AG20443 (cell line): Measurements from ENCODE around the gene CRYBG2.
"Not testable (repeated sequence)": the region's sequence is repeated elsewhere in the genome, so short reads cannot be mapped to it uniquely, and the experiment has no call there.

ENCODE experiments used
- DNase-seq: peaks from one replicate; pipeline ENCODE4 v3.0.0; 2012; ENCODE audit warnings: low spot score, mixed read lengths

Gene CRYBG2

DNA sequence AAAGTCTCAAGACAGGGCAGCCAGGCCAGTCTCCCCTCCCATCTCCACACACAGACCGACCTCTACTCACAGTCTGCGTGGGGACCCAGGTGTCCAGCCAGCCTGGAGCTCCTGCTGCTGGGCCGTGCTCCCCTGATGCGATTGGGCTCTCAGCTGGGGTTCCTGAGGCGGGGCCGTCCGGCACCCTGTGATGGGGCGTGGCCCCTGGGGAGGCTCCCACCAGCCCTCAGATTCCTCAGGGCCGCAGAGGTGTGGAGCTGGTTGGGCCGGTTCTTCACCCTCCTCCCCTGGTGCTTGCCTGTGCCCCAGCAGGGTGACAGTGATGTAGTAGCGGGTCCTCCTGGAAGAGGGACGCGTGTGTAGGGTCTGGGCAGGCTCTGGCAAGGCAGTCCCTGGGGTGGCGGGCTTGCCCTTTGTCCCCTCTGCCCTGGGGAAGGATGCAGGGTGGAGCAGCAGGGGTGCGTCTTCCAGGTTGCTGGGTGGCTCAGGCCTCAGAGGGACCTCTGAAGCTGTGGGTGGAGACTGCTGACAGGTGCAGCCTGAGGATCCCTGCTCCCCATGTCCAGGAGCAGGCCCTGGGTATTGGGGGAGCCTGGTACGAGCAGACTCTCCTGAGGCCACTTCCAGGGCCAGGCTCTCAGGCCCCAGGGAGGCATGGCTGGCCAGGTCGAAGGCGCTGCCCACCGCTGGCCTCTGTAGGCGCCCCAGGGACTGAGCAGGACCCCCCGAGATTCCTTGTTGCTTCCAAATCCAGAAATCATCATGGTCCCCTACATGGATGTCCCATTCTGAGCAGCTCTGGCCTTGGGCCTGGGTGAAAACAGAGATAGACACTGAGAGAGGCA, at the start of gene CRYBG2:
Gene CRYBG2 (minus strand): TSS at position 155 of the 845 bp plus-strand sequence. CDS start 7,473 bp downstream, outside the sequence.
- DNase-seq = no peak

GRCh38 chr1:26403656-26404055, 49.7 kb upstream of the CRYBG2 start:
- DNase-seq = no peak

- DNase-seq = no peak
These were observed 48.0 kb upstream of the CRYBG2 start for GRCh38 chr1:26401891-26402290.

DNA sequence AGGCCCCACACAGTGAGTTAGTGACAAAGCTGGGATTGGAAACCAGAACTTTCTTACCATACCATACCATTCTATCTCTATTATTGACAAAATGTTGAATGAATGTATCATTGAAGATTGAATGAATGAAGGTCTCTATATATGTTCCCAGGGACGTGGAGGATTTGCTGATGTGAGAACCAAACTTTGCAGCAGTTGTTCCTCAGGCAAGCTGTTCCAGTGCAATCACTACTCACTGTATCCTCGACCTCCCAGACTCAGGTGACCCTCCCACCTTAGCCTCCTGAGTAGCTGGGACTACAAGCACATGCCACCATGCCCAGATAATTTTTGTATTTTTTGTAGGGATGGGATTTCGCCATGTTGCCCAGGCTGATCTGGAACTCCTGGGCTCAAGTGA, 45.1 kb upstream of the CRYBG2 start:
- DNase-seq = no peak

- no peak for DNase-seq
These were observed 41.8 kb upstream of the CRYBG2 start for GRCh38 chr1:26395754-26396153.

DNA sequence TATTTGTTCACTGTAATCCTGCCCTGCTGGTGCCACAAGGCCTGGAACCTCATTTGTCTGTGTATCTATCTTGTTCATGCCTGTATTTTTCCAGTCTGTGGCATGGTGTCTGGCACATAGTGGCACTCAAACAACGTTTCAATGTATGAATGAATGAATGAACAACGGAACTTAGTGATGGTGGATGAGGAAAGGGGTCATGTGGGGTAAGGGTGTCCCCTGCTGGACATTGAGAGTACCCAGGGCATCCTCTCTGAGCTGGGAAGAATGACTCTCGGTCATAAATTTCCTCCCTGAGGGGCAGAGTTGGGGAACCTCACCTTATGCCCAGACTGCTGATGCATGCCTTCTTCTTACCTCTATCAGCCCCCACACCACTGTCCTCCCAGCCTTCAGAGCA, 37.5 kb upstream of the CRYBG2 start:
- peak; percentile 79 for DNase-seq

- DNase-seq = no peak
These were observed 35.8 kb upstream of the CRYBG2 start for GRCh38 chr1:26389604-26390247.

DNA sequence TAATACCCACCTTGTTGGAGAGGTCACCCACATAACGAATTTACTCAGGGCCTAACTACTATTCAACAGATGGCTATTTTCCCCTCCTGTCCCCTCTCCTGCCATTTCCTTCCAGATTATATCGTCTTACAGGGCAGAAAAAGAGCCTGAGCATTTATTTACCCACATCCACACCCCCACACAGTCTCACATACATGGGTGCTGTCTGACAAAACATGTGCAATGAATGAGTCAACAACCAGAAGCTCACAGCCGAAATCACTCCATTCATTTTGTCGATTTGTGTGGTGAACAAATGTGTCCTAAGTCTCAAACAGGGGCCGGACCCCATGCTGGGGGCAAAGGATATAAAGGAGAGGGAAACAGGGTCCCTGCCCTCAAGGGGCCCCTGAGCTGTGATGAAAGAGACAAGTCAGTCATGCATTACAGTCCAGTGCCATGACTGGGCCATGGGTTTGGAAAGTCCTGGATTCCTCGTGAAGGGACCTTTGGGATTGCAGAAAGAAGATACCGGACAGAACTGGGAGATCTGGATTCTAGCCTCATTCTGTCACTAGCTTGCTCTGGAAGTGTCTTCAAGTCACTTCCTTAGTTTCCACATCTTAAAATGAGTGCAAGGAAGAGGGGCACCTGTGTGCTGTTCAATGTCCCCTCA, 35.0 kb upstream of the CRYBG2 start:
- DNase-seq = no peak

DNA sequence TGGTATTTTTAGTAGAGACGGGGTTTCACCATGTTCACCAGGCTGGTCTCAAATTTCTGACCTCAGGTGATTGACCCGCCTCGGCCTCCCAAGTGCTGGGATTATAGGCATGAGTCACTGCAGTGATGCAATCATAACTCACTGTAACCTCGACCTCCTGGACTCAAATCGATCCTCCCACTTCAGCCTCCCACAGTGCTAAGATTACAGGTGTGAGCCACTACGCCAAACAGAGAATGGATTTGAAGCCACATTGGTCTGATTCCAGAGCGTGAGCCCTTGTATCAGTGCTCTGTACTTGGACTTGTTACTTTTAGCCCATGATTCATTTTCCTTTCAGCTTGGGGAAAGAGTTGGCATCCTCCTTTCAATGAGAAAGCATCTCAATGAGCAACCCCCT, 33.5 kb upstream of the CRYBG2 start:
- no peak for DNase-seq

DNA sequence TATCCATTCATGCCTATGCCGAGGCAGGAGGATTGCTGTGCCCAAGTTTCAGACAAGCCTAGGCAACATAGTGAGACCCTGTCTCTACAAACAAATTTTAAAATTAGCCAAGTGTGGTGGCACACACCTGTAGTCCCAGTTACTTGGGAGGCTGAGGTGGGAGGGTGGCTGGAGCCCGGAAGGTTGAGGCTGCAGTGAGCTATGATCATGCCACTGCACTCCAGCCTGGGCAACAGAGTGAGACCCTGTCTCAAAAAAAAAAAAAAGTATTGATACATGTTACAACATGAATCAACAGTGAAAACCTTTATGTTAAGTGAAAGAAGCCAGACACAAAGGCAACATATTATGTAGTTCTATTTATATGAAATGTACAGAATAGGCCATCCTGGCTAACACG, 31.1 kb upstream of the CRYBG2 start:
- DNase-seq = not testable (repeated sequence)

DNA sequence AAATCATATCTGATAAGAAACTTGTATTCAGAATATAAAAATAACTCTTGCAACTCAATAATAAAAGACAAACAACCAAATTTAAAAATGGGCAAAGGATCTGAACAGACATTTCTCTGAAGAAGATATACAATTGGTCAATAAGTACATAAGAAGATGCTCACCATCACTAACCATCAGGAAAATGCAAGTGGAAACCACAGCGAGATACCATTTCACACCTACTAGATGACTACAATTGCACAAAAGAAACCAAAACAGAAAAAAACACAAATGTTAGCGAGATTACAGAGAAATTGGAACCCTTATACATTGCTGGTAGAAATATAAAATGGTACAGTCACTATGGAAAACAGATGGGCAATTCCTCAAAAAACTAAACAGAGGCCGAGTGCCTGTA, 30.1 kb upstream of the CRYBG2 start:
- no peak for DNase-seq

DNA sequence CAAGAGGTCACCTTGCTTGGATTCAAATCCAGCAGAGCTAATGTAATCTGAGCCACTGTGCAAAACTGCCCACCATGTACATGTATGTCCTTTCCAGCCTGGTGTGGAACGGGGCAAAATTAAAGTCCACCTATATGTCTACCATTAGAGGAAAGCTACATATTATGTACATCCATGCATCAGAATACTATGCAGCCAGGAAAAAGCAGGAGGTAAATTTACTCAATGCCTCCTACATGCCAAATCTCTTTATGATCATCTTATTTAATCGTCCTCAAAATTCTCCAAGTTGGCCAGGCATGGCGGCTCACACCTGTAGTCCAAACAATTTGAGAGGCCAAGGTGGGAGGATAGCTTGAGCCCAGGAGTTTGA, 24.9 kb upstream of the CRYBG2 start:
- no peak for DNase-seq

DNA sequence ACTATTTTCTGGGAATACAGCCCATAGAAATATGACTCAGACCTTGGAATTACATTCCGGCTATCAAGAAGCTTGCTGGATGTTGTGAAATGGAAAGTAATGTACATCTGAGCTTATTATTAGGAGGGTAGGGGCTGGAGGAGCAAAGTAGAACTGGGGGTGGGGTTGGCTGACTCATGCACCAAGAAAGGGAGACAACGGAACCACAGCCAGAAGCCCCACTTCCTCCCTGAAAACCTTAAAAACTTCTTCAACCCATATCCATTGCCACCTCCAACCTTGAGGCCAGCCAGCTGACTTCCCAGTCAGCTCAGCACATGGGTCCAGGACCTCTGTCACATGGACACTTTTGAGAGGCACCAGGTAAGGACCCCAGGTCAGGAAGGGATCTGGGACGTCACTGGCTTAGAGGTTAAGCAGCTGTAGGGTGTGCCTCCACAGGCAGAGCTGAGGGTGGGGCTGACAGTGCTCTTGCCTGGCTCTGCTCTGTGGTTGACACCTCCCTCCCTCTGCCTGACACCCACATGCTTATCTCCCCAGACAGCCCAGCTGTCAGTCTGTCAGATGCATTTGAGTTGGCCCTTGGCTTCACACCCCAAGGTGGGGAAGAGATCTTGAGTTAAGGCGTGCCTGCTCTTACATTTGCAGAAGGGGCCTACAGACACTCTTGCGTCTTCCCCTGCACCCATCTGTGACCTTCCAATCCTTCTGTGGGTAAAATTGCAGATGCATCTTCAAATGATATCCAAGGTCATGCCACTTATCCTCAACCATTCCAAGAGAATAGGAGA, 24.4 kb upstream of the CRYBG2 start:
- peak; percentile 88 for DNase-seq

DNA sequence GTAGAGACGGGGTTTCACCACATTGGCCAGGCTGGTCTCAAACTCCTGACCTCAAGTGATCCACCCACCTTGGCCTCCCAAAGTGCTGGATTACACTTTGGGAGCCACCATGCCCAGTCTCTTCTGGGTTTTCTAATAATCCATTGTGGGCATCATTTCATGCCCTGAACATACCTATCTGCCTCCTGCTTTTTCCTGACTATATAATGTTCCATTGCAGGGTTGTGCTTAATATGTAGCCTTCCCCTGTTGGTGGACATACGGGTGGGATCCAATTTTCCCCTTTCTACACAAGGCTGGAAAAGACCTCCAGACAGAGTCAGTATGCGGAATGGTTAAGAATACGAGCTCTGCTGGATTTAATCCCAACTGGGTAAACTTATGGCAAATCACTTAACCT, 22.1 kb upstream of the CRYBG2 start:
- DNase-seq = no peak

GRCh38 chr1:26375081-26375480, 21.2 kb upstream of the CRYBG2 start:
- no peak for DNase-seq

DNA sequence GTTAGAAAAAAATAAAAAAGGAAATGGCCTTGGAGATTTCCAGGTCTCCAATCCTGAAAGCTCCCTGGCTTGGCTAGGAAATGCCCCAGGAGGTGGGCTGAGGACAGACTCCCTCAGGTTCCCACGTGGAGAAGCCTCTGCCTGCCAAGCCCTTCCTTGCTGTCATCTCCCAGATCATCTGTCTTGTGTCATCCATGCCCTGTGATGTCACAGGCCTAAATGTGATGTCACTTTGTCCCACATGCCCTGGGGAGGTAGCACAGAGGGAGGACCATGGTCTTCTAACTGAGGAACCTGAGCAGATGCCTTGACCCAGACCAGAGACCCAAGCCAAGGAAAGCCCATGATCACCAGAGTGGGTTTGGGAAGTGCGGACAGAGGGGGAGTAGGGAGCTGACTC, 20.4 kb upstream of the CRYBG2 start:
- DNase-seq = not testable (repeated sequence)

- DNase-seq = no peak
These were observed 19.9 kb upstream of the CRYBG2 start for GRCh38 chr1:26373789-26374188.

DNA sequence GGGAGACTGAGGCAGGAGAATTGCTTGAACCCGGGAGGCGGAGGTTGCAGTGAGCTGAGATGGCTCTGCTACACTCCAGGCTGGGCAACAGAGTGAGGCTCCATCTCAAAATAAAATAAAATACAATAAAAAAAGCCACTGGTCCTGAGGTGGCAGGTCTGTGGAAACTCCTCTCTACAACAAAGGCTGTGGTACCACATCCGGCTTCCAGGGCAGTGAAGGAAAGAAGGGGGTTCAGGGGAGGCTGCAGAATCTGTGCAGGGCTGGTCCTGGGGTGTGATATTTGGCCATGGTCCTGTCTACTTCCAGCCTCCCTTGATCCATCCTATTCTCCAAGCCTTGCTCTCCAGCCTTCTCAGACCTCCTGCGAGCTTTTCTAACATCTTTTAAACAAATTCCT, 19.4 kb upstream of the CRYBG2 start:
- no peak for DNase-seq

DNA sequence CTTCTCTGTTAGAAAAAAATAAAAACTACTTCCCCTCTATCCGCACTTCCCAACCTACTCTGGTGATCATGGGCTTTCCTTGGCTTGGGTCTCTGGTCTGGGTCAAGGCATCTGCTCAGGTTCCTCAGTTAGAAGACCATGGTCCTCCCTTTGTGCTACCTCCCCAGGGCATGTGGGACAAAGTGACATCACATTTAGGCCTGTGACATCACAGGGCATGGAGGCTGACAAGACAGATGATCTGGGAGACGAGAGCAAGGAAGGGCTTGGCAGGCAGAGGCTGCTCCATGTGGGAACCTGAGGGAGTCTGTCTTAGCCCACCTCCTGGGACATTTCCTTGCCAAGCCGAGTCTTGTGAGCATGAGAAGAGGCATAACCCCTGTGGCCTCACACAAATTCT, 18.7 kb upstream of the CRYBG2 start, which contains the start of gene ZNF683:
Gene ZNF683 (minus strand): TSS at position 140 of the 400 bp plus-strand sequence. CDS start 4,179 bp downstream, outside the sequence.
- not testable (repeated sequence) for DNase-seq

GRCh38 chr1:26372039-26372438, 18.1 kb upstream of the CRYBG2 start:
- peak; percentile 51 for DNase-seq

- no peak for DNase-seq
These were observed 16.9 kb upstream of the CRYBG2 start for GRCh38 chr1:26370591-26371382.
